ENCODE measurements around the gene ERF.
A peak's percentile ranks its signal among the peaks of the same experiment; 100 is the strongest.

ERF gene

DNA sequence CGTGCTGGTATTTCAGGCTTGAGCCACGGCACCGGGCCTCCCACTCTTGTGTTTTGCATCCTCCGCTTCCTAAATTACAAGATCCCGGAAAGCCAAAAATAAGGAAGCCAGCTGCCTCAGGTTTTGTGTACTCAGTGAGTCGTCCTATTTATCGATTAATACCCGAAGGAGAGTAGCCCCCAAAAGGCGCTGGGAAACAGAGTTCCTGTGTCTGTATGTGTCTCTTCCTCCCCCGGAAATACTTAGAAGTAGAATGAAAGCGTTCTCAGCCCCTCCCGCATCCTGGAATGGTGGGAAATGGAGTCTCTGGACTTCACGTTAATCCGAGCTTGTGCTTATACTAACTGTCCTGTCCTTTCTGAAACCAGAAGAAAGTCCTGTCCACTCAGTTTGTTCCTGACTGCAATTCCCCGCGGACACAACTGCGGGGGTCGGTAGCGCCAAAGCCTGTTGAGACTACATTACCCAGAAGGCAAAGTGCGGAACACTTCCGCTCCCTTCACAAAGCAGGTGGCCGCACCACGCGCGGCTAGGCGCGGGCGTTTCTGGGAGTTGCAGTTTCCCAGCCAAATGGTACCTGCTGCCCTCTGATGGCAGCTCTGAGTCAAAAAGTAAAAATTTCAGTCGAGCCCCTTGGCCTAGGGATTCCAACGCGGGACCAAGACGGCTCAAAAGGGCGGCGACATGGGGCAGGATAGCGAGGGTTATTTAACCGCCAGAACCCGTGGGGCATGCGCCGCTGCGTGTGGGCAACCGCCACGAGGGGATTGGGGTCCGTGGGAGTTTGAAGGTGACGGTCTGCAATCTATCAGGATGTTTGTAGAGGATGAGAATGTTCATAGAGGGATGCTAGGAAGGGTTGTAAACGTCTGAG lies 10.3 kb downstream of the ERF start:
- no peak for DNase-seq (ENCODE audit: low read depth, low spot score)
- CTCF ChIA-PET = interaction anchor here (0.6 to 14.9 kb wide), 31 partner anchors 11 to 190 kb away, joined by 3 to 258 read pairs (median 7); partner anchors contain the start of genes ERF and ZNF526
- peak overlapping the region; percentile 85 for H3K4me3 ChIP-seq (ENCODE audit: low read depth, low read length)
- POLR2A ChIA-PET = interaction anchor here (1.2 to 2.8 kb wide), 3 partner anchors 10 to 59 kb away, joined by 3 to 17 read pairs (median 4); no protein-coding TSS in a partner anchor
- TF ChIP-seq, protein P1, sequence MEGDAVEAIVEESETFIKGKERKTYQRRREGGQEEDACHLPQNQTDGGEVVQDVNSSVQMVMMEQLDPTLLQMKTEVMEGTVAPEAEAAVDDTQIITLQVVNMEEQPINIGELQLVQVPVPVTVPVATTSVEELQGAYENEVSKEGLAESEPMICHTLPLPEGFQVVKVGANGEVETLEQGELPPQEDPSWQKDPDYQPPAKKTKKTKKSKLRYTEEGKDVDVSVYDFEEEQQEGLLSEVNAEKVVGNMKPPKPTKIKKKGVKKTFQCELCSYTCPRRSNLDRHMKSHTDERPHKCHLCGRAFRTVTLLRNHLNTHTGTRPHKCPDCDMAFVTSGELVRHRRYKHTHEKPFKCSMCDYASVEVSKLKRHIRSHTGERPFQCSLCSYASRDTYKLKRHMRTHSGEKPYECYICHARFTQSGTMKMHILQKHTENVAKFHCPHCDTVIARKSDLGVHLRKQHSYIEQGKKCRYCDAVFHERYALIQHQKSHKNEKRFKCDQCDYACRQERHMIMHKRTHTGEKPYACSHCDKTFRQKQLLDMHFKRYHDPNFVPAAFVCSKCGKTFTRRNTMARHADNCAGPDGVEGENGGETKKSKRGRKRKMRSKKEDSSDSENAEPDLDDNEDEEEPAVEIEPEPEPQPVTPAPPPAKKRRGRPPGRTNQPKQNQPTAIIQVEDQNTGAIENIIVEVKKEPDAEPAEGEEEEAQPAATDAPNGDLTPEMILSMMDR (IDR thresholded peaks at IDR 0.05; ENCODE audit: insufficient read depth, low read length, missing control alignments) = peak; percentile 58

DNA sequence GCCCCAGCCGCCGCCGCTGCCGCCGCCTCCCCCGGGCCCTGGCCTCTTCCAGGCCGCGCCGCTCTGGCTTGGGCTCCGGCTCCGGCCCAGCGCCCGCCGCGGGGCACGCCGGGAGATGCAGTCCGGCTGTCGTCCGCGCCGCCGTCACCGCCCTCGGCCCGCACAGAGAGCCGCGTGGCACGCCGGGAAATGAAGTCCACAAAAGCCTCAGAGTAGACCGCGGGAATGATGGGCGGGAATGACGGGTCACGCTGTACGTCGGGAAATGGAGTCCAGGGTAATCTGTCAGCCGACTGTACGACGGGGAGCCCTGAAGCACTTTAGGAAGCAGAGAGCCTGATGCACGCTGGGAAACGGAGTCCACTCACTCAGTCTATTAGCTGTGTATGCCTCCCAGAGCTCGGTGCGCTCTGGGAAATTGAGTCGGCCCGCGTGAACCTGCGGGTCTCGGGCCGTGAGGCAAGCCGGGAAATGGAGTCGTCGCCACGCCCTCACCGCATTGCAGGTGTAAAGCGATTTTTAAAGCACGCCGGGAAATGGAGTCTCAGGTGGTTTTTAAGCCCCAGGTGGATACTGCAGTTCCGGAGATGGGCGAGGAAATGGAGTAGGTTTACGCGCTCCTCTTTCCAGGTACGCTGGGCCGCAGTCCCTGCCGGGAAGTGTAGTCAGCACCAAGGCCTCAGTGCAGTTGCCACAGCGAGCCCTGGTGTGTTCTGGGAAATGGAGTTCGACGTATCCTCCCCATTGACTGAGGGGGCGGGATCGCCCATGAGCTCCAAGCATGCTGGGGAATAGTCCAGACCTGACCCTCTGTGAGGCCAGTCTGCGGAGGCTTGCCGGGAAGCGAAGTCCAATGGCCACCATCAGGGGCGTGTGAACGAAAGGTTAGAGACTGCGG lies 12.2 kb downstream of the ERF start, which contains the start of gene GSK3A:
Gene GSK3A, minus strand, starts transcription at position 91 of the 898 bp plus-strand sequence. CDS start 137 bp downstream, outside the sequence.
- peak within 1 kb of the TSS; percentile 86 for H3K4me3 ChIP-seq (ENCODE audit: low read depth, low read length)

DNA sequence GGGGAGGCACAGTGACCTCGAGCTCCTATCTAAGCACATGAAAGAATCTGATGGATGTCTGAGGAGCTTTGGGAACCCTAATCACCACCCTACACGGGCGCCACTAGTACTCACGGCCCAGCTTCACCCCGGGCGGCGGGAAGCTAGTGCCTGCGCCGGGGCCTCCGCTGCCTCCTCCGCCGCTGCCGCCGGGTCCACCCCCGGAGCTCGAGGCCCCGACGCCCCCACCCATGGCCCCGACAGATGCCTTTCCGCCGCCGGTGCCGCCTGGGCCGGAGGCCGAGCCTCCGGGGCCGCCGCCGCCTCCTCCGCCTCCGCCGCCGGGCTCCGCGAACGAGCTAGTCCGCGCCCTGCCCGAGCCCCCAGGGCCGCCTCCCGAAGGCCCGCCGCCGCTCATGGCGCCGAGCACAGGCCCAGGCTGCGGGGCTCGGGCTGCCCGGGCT lies 12.8 kb downstream of the ERF start:
- H3K4me3 ChIP-seq (ENCODE audit: low read depth, low read length) = peak overlapping the region; percentile 86
- TF ChIP-seq, protein P1 (IDR thresholded peaks at IDR 0.05; ENCODE audit: insufficient read depth, low read length, missing control alignments) = no peak
- CTCF ChIA-PET = interaction anchor here (2.6 to 14.9 kb wide), 6 partner anchors 13 to 162 kb away, joined by 10 to 258 read pairs (median 90); partner anchors contain the start of gene POU2F2
- POLR2A ChIA-PET = interaction anchor here (0.6 to 2.8 kb wide), 14 partner anchors 9 to 152 kb away, joined by 3 to 17 read pairs (median 4); partner anchors contain the start of gene ERF
- DNase-seq (ENCODE audit: low read depth, low spot score) = no peak

More for the DNA sequence above, 12.2 kb downstream of the ERF start, which contains the start of gene GSK3A:
- DNase-seq (ENCODE audit: low read depth, low spot score) = peak; percentile 96
- POLR2A ChIA-PET = interaction anchor here (0.6 to 2.8 kb wide), 17 partner anchors 8 to 132 kb away, joined by 3 to 17 read pairs (median 4); partner anchors contain the start of gene ERF
- TF ChIP-seq, protein P1 (IDR thresholded peaks at IDR 0.05; ENCODE audit: insufficient read depth, low read length, missing control alignments) = peak; percentile 10
- CTCF ChIA-PET = interaction anchor here (0.9 to 14.9 kb wide), 12 partner anchors 8 to 162 kb away, joined by 4 to 258 read pairs (median 26); partner anchors contain the start of gene POU2F2

DNA sequence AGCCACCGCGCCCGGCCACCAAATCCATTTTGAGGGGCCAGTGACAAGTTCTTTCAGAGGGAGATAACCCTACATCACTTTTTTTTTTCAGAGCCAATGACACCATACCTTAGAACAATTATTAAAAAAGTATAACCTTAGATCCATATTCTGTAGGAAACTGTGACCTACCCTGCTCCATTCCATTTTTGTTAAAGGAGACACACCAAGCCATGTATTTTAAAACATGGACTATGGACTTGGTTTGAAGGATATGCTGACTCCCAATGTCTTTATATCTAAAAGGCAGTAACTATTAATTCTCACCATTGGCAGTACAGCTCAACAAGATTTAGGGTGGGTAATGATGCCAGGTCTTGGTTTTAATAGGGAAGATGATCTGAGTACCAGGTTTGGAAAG lies 13.6 kb downstream of the ERF start:
- DNase-seq (ENCODE audit: low read depth, low spot score) = no peak
- H3K4me3 ChIP-seq (ENCODE audit: low read depth, low read length) = peak overlapping the region; percentile 86
- ChIA-PET CTCF (interaction anchor here (1.8 to 14.9 kb wide), 7 partner anchors 12 to 129 kb away, joined by 3 to 258 read pairs (median 33); partner anchors contain the start of gene POU2F2), POLR2A (interaction anchor here (0.7 to 1.1 kb wide), 3 partner anchors 8 to 151 kb away, joined by 3 to 4 read pairs (median 4); no protein-coding TSS in a partner anchor)
- TF ChIP-seq, protein P1 (IDR thresholded peaks at IDR 0.05; ENCODE audit: insufficient read depth, low read length, missing control alignments) = no peak

DNA sequence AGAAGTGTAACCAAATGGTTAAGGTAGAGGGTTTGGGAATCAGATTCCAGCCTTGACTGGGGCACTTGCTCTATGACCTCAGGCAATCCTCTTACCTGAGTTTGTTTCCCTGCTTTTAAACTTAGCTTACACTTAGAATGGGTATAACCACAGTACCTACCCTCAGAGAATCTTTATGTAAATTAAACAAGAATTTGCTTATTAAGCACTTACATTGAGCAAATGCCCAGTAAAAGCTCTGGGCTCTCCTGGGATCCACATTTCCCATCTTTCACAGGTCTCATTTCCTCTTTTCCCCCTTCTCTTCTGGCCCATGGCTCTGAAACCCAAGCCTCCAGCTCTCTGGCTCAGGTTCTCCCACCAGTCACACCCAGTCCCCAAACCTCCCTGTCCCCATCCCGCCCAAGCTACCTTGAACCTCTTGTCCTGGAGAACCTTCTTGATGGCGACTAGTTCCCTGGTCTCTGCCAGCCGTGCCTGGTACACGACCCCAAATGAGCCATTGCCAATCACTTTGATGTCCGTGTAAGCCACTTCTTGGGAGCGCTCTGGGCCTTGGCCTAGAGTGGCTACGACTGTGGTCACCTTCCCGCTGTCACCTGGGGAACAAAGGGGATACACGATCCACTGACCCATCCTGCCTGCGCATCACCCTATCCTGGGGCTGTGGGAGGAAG lies 15.2 kb downstream of the ERF start:
- ChIA-PET POLR2A (no interaction called here), CTCF (interaction anchor here (1.7 to 14.9 kb wide), 7 partner anchors 11 to 128 kb away, joined by 3 to 258 read pairs (median 33); no protein-coding TSS in a partner anchor)
- no peak for DNase-seq (ENCODE audit: low read depth, low spot score)
- no peak overlapping the region for H3K4me3 ChIP-seq (ENCODE audit: low read depth, low read length)
- TF ChIP-seq, protein P1 (IDR thresholded peaks at IDR 0.05; ENCODE audit: insufficient read depth, low read length, missing control alignments) = no peak
